Osteocyte (in vitro differentiated cells): ENCODE data around the gene GPC2. TPM values are rescaled to one million over a fixed set of nuclear protein-coding genes. Genes with fewer than 3 reads are reported as not detected.

Experiments used
- DNase-seq: peaks from one replicate; pipeline ENCODE4 v3.0.0; 2021; ENCODE audit warnings: mixed read lengths; ENCODE audit not compliant: unreplicated experiment; ENCODE audit errors: extremely low spot score
- H3K27ac Mint-ChIP-seq: one replicate; pipeline ENCODE4 v1.8.0; 2021; ENCODE audit warnings: mild to moderate bottlenecking, mixed read lengths; ENCODE audit not compliant: unreplicated experiment
- H3K27me3 Mint-ChIP-seq: one replicate; pipeline ENCODE4 v1.8.0; 2021; ENCODE audit warnings: mixed read lengths; ENCODE audit not compliant: unreplicated experiment
- H3K36me3 Mint-ChIP-seq: one replicate; pipeline ENCODE4 v1.8.0; 2021; ENCODE audit warnings: mixed read lengths; ENCODE audit not compliant: unreplicated experiment
- H3K4me1 Mint-ChIP-seq: one replicate; pipeline ENCODE4 v1.8.0; 2021; ENCODE audit warnings: mixed read lengths; ENCODE audit not compliant: unreplicated experiment
- H3K4me3 Mint-ChIP-seq: one replicate; pipeline ENCODE4 v1.8.0; 2021; ENCODE audit warnings: mild to moderate bottlenecking, moderate library complexity, mixed read lengths; ENCODE audit not compliant: unreplicated experiment
- H3K9me3 Mint-ChIP-seq: one replicate; pipeline ENCODE4 v1.8.0; 2021; ENCODE audit warnings: mixed read lengths; ENCODE audit not compliant: unreplicated experiment
- CTCF ChIP-seq: fragments of 200-600 bp; sonication (generic); IDR thresholded peaks from 2 replicates; pipeline ENCODE4 v1.5.0; 2021; ENCODE audit warnings: antibody characterized with exemption, mild to moderate bottlenecking, moderate library complexity
- total RNA-seq: library from RNA; stranded (reverse); gene quantifications from 2 replicates; pipeline ENCODE4 v1.2.1, GENCODE V29; 2021

Gene GPC2
- total RNA-seq, 1 donor from 2014 or later: 12.6 TPM

GRCh38 chr7:100160067-100160466, 17.1 kb downstream of the GPC2 start:
- no peaks in the 10 kb centered on the region for H3K9me3 Mint-ChIP-seq
- H3K27ac Mint-ChIP-seq: no peak overlapping the region
- no peaks in the 10 kb centered on the region for H3K27me3 Mint-ChIP-seq
- peaks cover 4% of the 10 kb centered on the region for H3K36me3 Mint-ChIP-seq
- H3K4me1 Mint-ChIP-seq: peaks cover 27% of the 10 kb centered on the region
- no peak for TF ChIP-seq CTCF
- no peak for DNase-seq
- H3K4me3 Mint-ChIP-seq: peak overlapping the region; percentile 29

- peak overlapping the region; percentile 81 for H3K4me3 Mint-ChIP-seq
- no peak for DNase-seq
- H3K9me3 Mint-ChIP-seq: no peaks in the 10 kb centered on the region
- H3K27me3 Mint-ChIP-seq: no peaks in the 10 kb centered on the region
- H3K27ac Mint-ChIP-seq: peak overlapping the region; percentile 75
- peaks cover 27% of the 10 kb centered on the region for H3K4me1 Mint-ChIP-seq
- no peak for TF ChIP-seq CTCF
- peaks cover 4% of the 10 kb centered on the region for H3K36me3 Mint-ChIP-seq
These were observed 18.0 kb downstream of the GPC2 start for GRCh38 chr7:100159099-100159623.

GRCh38 chr7:100158229-100159098, 18.7 kb downstream of the GPC2 start, which contains the start of gene TRAPPC14:
Gene TRAPPC14, minus strand, starts transcription at chr7:100158723. Its CDS starts 224 bp downstream, at chr7:100158499.
- DNase-seq: peak; percentile 96
- Mint-ChIP-seq H3K4me1 (peaks cover 27% of the 10 kb centered on the region), H3K4me3 (peak within 1 kb of the TSS; percentile 81), H3K9me3 (no peaks in the 10 kb centered on the region), H3K27me3 (no peaks in the 10 kb centered on the region), H3K36me3 (peaks cover 4% of the 10 kb centered on the region), H3K27ac (peak within 1 kb of the TSS; percentile 75)
- no peak for TF ChIP-seq CTCF

- Mint-ChIP-seq H3K9me3 (no peaks in the 10 kb centered on the region), H3K27ac (peak overlapping the region; percentile 28), H3K36me3 (peaks cover 5% of the 10 kb centered on the region)
These were observed 19.6 kb downstream of the GPC2 start for GRCh38 chr7:100157334-100158228.

More at GRCh38 chr7:100157334-100158228, 19.6 kb downstream of the GPC2 start:
- H3K4me3 Mint-ChIP-seq: peak overlapping the region; percentile 69
- TF ChIP-seq CTCF: peak; percentile 17
- H3K27me3 Mint-ChIP-seq: no peaks in the 10 kb centered on the region
- H3K4me1 Mint-ChIP-seq: peaks cover 23% of the 10 kb centered on the region
- no peak for DNase-seq
